Dermis blood vessel endothelial cell (primary cell): ENCODE results near the gene BSG. TPM values are rescaled to one million over a fixed set of nuclear protein-coding genes. Genes with fewer than 3 reads are reported as not detected.
A peak's percentile ranks its signal among the peaks of the same experiment; 100 is the strongest.
"Not testable (repeated sequence)": the region's sequence is repeated elsewhere in the genome, so short reads cannot be mapped to it uniquely, and the experiment has no call there.

Source experiments
- DNase-seq: peaks from one replicate; pipeline ENCODE4 v3.0.0; 2010
- total RNA-seq: library from RNA; depleted of rRNA; stranded (reverse); fragments of >200 nt; gene quantifications from 2 replicates; pipeline ENCODE4 v1.2.3, GENCODE V29; 2014

The BSG gene
- total RNA-seq, 1 donor from 2014 or later: 356 TPM

DNA sequence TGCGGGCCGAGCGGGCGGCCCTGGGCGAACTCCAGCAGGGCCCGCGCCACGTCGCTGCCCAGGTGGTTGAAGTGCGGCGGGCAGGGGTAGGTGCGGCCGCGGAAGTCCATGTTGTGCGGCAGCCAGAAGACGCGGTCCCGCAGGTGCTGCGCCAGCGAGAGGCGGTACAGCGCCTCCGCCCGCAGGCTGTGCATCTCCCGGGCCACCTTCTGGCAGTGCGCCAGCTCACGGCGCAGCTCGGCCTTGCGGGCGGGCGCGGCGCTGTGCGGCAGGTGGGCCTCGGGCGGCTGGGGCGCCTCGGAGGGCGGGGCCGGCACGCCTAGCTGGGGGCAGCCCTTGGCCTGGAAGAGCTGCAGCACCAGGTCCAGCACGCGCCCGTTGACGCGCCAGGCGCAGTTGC lies 48.8 kb downstream of the BSG start:
- DNase-seq: not testable (repeated sequence)

DNA sequence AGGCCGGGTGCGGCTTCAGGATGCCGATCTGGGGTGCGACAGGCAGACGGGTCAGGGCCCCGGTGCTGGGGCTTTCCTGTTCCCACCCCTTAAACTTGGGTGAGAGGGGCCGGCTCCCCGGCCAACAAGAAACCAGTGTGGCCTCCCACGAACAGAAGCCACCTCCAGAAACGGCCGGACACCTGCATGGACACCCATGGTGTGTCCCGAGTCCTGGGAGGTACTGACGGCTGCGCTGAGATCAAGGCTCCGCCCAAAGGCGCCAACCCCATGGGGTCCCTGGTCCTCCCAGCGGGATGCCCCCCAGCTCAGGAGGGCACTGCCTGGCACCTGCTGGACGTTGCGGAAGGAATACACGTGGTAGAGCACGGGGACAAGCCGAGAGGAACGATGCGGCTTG lies 49.4 kb downstream of the BSG start:
- no peak for DNase-seq

DNA sequence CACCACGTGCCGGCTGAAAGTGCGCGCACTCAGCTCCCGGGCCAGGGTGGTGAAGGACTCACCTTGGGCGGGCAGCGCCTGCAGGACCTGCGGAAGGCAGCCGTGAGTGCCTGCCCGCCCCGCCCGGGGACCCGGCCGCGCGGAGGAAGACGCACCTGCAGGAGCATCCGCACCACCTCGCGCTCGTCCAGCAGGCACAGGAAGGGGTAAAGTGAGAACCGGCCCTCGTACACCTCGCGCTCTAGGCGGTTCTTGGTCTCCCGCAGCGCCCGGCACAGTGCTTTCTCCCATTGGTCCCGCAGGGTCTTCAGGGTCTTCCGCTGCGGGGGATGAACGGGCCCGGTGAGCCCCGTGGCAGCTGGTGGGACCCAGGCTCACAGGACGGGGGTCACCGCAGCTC lies 50.3 kb downstream of the BSG start:
- no peak for DNase-seq

DNA sequence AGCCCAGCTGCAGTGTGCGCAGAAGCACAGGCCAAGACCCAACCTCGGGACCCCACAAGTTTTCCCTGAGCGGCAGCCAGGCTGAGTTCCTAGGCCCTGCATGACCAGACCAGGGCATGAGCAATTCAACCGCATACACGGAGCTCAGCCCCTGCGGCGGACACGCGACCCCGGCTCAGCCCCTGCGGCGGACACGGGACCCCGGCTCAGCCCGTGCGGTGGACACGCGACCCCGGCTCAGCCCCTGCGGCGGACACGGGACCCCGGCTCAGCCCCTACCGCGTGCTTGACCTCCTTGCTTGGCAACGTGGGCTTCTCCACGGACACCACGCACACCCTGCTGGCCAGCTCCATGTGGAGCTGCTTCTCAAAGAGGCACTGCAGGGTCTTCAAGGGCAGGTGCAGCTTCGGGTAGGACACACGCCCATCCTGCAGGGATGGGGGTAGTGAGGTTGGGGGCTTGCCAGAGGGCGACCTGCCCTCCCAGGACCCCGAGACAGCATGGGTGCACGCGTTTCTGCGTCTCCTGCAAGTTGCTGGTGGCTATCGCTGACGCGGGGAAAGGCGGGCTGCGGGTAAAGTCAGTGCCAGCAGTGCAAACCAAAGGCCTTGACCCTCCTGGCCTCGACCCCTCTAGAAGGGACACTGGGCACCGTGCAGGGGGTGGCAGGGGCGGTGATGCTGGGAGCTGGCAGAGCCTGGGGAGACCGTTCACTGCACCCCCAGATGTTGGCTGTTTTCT lies 51.0 kb downstream of the BSG start:
- no peak for DNase-seq

DNA sequence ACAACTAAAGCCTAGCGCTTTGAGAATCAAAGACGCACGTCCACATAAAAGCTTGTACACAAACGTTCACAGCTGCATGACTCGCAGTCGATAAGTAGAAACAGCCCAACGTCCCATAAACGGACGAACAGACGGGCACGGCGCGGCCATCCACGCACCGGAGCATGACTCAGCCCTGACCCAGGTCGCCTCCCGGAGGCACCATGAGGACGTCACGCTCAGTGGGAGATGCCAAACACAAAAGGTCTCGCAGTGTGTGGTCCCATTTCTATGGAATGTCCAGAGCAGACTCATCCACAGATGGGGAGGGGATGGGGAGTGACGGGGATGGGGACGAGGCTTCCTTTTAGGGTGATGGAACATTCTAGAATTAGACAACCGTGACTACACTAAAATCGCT lies 51.6 kb downstream of the BSG start:
- DNase-seq: peak; percentile 59

DNA sequence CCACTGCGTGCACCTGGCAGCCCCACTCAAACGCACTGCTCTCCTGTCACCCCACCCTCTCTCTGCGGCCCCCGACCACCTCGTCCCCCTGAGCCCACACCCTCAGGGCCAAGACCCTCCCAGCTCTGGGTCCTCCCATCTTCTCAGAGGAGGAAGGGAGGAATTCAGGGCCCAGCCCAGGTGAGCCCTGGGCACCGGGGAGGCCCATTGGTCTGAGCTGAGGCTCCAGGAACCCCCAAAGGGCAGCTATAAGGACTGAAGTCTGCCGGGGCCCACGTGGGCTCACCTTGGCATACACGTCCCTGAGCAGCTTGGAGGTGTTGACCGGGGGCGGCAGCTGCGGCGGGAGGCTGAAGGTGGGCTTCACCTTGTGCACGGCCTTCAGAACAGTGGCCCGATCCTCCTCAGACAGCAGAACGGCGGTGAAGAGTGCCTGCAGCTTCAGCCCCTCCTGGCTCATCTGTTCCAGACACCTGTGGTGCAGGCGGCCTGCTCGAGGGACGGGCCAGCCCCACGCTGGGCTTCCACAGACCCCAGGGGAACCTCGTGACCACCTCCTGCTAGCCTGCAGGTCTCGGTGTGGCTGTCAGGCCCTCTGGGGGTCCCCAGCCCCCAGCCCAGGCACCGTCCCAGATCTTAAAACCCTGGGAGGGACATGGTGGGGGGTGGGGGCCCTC lies 52.2 kb downstream of the BSG start:
- no peak for DNase-seq

DNA sequence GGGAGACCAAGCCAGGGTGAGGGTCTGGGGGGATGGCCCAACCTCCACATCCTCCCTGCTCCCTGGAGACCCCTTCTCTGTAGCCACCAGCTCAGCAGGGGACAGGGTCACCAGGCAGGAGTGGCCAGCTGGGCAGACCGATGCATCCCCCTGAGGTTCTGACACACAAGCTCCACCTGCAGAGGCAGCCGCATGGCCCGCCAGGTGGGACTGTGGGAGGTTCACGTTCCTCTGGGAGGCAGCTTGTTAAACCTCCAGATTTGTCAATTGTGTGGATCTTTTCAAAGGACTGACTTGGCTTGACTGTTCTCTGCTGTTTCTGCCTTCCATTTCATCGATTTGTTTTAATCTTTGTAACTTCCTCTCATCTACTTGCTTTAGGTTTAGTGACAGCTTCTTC lies 52.9 kb downstream of the BSG start:
- DNase-seq: no peak

DNA sequence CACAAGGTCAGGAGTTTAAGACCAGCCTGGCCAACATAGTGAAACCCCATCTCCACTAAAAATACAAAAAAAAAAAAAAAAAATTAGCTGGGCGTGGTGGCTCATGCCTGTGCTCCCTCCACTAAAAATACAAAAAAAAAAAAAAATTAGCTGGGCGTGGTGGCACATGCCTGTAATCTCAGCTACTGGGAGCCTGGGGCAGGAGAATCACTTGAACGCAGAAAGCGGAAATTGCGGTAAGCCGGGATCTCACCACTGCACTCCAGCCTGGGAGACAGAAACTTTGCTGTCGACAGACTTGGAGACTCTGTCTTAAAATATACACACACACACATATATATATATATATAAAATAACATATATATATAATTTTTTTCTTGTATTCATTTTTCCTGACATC lies 54.2 kb downstream of the BSG start:
- not testable (repeated sequence) for DNase-seq

DNA sequence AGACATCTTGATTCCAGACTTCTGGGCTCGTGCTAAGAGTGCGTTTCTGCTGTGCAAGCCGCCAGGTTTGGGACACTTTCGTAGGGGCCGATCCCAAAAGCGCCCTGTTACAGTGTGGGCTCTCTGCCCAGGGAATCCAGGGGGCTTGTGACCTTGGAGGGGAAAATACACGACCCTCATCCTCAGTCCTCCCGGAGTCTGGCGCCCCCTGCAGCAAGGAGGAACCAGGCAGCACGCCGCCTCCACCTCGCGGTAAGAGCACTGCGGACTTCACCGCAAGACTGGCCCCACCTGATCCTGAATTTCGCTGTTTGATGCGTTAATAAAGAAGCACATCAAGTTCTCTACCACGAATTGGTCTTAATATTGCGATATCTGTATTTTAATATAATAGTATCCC lies 55.8 kb downstream of the BSG start:
- no peak for DNase-seq

DNA sequence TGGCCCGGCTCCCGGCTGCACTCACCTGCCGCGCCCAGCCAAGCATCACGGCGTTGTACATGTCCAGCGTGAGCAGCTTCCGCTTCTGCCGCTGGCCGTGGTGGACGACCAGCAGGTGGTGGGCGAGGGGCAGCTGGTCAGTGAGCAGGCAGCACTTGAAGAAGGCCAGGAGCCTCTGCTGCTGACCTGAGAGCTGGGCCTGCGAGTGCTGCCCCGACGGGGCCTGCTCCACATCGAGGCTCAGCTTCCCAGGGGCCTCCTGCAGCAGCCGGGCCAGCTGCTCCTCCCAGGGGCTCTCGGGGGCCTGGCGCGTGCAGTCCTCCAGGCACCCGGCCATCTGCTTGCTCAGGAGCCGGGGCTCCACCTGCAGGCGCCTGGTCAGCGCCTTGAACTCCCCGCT lies 57.1 kb downstream of the BSG start:
- DNase-seq: not testable (repeated sequence)

DNA sequence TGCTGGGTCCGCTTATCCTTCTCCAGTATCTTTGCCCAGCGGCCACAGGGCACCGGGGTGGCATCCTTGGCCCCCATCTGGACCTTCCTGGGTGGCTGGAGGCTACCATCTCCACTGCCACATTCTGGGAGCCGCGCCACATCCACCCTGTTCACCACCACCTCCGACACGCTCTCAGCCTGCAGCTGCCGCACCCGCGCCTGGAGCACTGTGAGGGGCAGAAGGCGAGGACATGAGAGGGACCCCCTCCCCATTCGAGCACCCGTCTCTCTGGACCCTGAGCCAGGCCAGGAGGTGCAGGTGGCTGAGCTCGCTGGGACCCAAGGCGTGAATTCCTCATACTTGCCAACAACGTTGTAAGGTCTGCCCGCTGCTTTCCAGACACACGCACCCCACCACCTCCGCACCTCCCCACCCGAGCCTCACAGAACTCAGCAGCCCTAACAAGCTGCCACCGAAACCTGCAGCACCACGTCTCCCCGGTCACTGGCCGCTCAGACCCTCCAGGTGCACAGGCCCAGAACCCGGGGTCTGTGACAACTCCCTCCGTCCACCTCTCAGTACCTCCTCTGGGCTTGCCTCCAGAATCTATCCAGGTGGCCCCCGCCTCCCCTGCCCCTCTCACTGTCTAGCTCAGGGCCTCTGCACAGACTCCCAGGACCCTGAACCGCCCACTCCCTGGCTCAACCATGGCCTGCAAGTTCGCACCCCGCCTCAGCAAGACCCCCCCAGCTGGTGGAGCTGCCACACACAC lies 57.7 kb downstream of the BSG start:
- DNase-seq: no peak

DNA sequence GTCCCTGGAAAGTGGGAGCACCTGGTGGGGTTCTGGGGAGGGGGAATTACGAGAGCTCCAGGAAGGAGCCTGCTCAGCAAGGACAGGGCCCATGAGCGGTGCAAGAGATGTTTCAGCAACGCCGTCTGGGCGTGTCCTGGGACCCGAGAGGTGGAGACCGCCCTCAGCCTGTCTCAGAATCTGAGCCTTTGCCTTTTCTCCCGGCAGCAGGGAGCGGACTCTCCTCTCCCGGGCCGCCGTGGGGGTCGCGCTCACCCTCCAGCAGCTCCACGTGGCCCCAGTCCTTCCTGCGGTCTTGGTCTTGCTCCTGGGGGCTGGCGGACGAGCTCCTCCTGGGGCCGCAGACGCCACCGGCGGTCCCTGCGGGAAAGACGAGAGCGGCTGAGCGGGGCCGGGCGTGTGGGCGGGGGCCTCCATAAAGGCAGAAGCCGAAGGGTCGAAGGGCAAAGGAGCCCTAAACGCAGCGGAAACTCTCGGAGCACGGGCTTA lies 60.2 kb downstream of the BSG start:
- DNase-seq: peak; percentile 52

Other genes starting within 250 kb of the BSG start
- 16.5 and 29.0 TPM in 2 replicates for gene MIER2, start 227.8 kb upstream of the BSG start, total RNA-seq
- gene C2CD4C, start 163.4 kb upstream of the BSG start, total RNA-seq: 1.9 and 5.9 TPM in 2 replicates
- 8.3 and 11.3 TPM in 2 replicates for gene SHC2, start 111.6 kb upstream of the BSG start, total RNA-seq
- 0.09 and 0.34 TPM in 2 replicates for gene MADCAM1, start 76.1 kb upstream of the BSG start, total RNA-seq
- gene TPGS1, start 65.1 kb upstream of the BSG start, total RNA-seq: 35.6 and 74.0 TPM in 2 replicates
- gene CDC34, start 40.8 kb upstream of the BSG start, total RNA-seq: 111 and 112 TPM in 2 replicates
- gene GZMM, start 28.5 kb upstream of the BSG start, total RNA-seq: not detected in 2 replicates
- gene HCN2, start 17.3 kb downstream of the BSG start, total RNA-seq: 0.34 and 0.70 TPM in 2 replicates
- 29.1 and 37.6 TPM in 2 replicates for gene POLRMT, start 60.9 kb downstream of the BSG start, total RNA-seq
- not detected in 2 replicates for gene FGF22, start 67.3 kb downstream of the BSG start, total RNA-seq
- gene RNF126, start 90.6 kb downstream of the BSG start, total RNA-seq: 25.0 and 38.8 TPM in 2 replicates
- 7.1 and 8.8 TPM in 2 replicates for gene FSTL3, start 103.8 kb downstream of the BSG start, total RNA-seq
- not detected in 2 replicates for gene PRSS57, start 122.9 kb downstream of the BSG start, total RNA-seq
- gene PALM, start 136.3 kb downstream of the BSG start, total RNA-seq: 56.3 and 109 TPM in 2 replicates
- gene MISP, start 178.5 kb downstream of the BSG start, total RNA-seq: 0.05 TPM in 1 of 2 replicates, not detected in the other
- gene PTBP1, start 224.9 kb downstream of the BSG start, total RNA-seq: 123 and 212 TPM in 2 replicates
- gene PLPPR3, start 249.4 kb downstream of the BSG start, total RNA-seq: under 0.01 TPM in 1 of 2 replicates, not detected in the other